ENCODE measurements around the gene FMO5. TPM values are rescaled to one million over a fixed set of nuclear protein-coding genes. Genes with fewer than 3 reads are reported as not detected.

The FMO5 gene
- total RNA-seq, 1 donor from 2014 or later = 95.9 TPM

GRCh38 chr1:147152772-147153171 lies 72.4 kb downstream of the FMO5 start:
- intact Hi-C loops (cut with DNase I) = no loop called here
- Histone ChIP-seq H3K27ac (no peak overlapping the region), H3K4me3 (no peak overlapping the region), H3K4me1 (no peaks in the 10 kb centered on the region), H3K36me3 (peaks cover 16% of the 10 kb centered on the region), H3K27me3 (no peaks in the 10 kb centered on the region), H3K9me3 (no peaks in the 10 kb centered on the region)
- ATAC-seq = no peak
- no peak for DNase-seq
- TF ChIP-seq CTCF (IDR thresholded peaks at IDR 0.05) = no peak

- no peak overlapping the region for H3K4me3 ChIP-seq
- H3K27ac ChIP-seq = no peak overlapping the region
- no peak for TF ChIP-seq CTCF (IDR thresholded peaks at IDR 0.05)
- DNase-seq = no peak
- intact Hi-C loops (cut with DNase I) = no loop called here
- no peaks in the 10 kb centered on the region for H3K4me1 ChIP-seq
- H3K9me3 ChIP-seq = no peaks in the 10 kb centered on the region
- ATAC-seq = no peak
- H3K36me3 ChIP-seq = peaks cover 9% of the 10 kb centered on the region
- no peaks in the 10 kb centered on the region for H3K27me3 ChIP-seq
Observed at GRCh38 chr1:147151244-147151643, 73.9 kb downstream of the FMO5 start.

- Histone ChIP-seq H3K9me3 (no peaks in the 10 kb centered on the region), H3K36me3 (no peaks in the 10 kb centered on the region), H3K27ac (no peak overlapping the region), H3K4me1 (no peaks in the 10 kb centered on the region), H3K27me3 (no peaks in the 10 kb centered on the region), H3K4me3 (no peak overlapping the region)
- DNase-seq (no peak), ATAC-seq (no peak)
- TF ChIP-seq CTCF (IDR thresholded peaks at IDR 0.05) = no peak
- intact Hi-C loops (cut with DNase I) = no loop called here
Observed at GRCh38 chr1:147142886-147143285, 82.3 kb downstream of the FMO5 start.

Other genes with a start within 250 kb of the FMO5 start
- 12.3 TPM for gene PRKAB2, start 52.9 kb downstream of the FMO5 start, total RNA-seq
- gene CHD1L, start 17.3 kb upstream of the FMO5 start, total RNA-seq = 36.2 TPM

Measured in upper lobe of right lung (tissue), 1 donor.